HG02981 (cell line): ENCODE data around the gene SHANK1.
"Not testable (repeated sequence)": the region's sequence is repeated elsewhere in the genome, so short reads cannot be mapped to it uniquely, and the experiment has no call there.

Source experiments
- ATAC-seq: cut with Tn5 transposase; IDR thresholded peaks from one replicate; pipeline ENCODE4 v1.9.1; 2021; ENCODE audit warnings: mild to moderate bottlenecking, moderate library complexity; ENCODE audit not compliant: unreplicated experiment

The SHANK1 gene

DNA sequence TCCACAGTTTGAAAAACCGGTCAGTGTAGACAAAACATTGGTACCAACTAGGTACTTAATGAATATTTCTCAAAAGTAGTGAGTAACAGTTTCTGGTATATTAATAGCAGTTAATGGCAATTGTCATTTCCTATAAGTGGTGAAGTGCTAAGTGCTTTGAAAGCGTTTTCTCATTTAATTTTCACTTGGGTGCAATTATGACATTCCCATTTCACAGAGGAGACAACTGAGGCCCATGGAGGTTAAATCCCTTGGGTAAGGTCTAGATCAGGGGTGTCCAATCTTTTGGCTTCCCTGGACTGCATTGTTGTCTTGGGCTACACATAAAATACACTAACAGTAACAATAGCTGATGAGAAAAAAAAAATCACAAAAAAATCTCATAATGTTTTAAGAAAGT lies 79.2 kb downstream of the SHANK1 start:
- no peak for ATAC-seq

DNA sequence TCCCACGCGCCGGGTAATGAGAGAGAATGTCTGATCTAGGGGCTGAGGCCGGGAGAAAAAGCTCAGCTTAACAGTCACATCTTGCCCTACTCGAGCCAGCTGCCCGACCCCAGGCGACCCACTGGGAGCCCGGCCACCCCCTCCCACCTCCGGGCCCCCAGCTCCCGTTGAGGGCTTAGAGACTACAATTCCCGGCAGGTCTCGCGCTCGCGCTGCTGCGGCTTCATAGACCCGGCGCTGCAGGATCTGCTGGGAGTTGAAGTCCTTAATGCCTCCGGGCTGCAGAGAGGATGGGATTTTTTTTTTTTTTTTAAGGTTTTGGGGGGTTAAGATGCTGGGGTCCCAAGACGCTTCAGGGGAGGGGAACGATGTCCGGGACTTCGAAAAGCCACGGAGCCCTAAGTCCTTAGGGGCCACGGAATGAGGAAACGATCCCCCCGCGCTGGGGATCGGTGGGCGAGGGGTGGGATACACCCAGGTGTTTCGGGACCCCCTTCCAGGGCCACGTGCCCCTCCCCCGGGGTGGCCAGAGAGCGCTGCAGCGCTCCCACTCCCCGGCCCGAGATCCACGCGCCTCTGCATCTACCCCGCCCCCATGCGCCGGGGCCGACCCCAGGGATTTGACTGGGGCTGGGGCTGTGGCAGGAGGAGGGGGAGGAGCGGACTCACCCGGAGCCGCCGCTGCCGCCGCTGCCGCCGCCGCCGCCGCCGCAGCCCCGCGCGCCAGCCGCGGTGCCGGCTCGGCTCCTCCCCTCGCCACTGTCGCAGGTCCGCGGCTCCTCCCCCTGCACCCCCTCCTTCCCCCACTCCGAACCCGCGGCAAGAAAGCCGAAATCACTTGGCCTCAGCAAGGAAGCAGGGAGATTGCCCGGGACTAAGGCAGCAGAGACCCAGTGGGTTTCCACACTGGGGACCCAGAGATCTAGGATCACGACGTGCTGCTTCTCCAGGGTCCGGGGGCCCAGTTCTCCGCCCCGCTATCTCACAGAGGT lies 80.2 kb downstream of the SHANK1 start, which contains the start of gene SYT3:
Gene SYT3 (minus strand): TSS at position 761 of the 992 bp plus-strand sequence. CDS start 2,470 bp downstream, outside the sequence.
- no peak for ATAC-seq

DNA sequence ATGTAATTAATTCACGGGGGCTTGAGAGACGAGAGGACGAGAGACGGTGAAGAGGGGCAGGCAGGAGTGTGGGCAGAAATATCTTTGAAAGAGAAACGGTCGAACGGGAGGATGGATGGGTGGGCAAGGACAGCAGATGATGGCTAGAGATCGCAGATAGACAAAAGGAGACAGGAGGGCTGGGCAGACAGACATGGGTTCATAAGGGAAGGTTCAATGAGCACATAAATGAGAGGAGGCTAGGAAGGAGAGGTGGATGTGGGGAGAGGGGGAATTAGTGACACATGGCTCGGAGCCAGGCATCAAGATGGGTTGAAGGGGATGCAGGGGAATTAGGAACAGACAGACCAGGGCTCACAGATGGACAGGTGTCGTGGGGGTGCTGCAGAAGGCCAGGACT lies 81.0 kb downstream of the SHANK1 start:
- ATAC-seq = no peak

DNA sequence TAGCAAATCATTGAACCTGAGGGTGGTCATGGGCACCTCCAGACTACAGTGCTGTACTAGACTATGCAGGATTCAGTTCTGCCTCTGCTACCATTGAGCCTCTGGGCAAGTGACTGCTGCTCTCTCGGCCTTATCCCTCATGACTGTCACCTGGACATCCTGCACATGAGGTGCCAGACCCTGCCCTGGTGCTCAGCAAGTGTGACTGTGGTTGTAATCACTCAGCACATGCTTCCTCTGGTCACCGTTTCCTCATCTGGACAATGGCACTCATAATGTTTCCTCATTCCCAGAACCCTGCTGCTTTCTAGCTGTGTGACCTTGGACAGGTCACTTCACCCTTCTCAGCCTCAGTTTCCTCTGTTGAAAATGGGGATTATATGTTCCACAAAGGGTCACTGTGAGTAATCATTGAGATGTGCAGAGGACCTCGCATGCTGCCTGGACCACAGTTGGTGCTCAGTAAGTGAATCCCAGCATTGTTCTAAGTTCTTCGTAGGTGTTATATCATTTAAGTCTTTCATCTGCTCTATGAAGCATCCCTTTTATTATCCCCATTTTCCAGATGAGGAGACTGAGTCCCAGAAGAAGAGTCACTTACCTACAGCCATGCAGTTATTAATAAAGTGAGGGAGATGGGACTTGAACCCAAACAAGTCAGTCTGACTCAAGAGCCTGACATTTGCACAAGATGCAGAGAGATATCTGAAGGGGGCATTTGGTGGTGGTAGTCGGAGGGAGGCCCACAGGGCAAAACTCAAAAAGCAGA lies 83.1 kb downstream of the SHANK1 start:
- ATAC-seq = no peak

DNA sequence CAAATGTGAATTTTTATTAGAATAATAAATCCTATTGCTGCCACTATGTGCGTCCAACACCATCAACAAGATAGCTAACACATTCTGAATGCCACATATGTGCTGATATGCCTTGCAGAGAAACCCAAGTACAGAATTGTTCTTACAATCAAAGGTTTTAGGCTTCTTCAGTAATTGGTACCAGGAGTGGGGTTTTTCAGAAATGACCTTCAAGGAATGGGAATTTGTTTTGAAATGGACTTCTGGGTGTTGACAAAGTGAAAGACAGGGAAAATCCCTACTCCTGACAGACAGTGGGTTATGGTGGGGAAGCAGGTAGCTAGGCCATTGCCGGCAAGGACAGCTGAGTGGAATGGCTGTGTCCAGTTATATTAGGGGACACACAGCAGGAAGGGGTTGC lies 85.6 kb downstream of the SHANK1 start:
- no peak for ATAC-seq

DNA sequence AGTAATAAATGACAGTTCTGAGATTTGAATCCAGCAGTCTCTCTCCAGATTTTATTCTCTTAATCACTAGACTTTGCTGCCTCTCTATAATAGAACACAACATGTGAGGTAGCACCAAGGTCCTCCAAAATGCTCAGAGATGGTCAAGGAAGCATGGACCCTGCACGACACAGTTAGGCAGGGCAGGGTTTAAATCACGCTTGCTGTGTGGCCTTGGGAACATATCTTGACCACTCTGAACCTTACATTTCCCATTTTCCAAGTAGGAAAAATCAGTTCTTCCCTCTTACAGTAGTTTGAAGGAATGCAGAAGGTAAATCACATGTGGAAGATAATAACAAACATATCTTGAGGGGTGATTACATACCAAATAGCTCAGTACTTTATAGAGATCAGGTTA lies 86.2 kb downstream of the SHANK1 start:
- no peak for ATAC-seq

DNA sequence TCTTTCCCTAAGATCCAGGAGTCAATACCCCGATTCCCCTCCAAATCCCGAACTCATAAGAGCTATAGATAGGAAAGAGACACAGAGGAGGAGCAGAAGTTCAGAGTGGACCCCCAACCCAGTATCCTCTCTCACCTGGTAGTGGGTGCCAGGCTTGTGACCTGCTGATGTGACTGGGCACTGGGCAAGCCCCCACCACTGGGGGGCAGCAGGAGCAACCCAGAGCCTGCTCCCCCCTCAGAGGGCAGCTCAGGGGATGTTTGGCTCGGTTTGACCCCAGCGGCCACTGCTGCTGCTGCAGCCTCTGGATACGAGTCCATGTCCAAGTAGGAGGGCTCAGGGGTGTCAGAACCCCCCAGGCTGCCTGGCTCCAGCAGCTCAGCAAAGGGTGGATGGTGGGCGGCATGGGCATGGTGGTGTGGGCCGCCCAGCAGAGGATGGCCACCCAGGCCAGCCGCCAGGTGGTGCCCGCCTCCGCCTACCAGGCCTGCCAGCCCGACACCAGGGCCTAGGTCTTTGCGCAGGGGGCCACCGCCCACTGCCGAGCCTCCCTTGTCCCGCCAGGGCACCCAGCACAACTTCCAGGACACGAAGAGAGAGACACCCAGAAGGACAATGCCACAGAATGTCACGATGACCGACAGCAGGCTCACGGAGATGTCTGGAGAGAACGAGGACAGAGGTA lies 87.3 kb downstream of the SHANK1 start:
- no peak for ATAC-seq

DNA sequence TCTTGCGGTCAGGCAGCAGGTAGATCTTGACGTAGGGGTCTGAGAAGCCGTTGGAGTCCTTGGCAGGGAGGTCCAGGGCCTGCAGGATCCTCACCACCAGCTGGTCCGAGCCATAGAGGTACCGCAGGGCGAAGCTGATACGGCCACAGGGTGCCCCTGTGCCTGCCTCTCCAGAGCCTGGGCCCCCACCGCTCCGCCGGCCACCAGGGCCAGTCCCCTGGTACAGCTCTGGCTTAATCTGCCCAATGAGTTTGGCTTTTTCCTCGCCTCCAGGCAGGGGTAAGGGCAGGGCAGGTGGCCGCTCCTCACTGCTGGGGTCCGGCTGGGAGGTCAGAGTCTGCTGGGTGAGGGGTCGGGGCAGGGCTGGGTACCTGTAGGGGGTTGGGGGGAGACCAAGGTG lies 89.8 kb downstream of the SHANK1 start:
- ATAC-seq = no peak

DNA sequence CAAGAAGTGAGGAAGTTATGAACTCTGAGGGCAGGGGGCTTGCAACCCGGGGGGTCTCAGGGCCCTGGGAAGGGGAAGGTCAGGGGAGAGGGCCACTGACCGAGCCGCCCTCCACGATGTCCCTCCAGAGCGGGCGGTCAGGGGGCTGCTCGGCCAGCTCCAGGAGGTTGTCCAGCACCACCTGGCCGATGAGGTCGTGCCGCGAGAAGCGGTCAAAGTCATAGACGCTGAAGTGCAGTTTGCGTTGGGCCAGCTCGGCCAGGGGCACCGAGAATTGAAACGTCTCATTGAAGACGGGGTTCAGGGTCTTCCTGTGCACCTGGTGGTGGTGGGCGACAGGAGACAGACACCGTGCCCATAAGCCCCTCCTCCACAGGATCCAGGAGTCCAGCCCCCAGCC lies 90.4 kb downstream of the SHANK1 start:
- no peak for ATAC-seq

DNA sequence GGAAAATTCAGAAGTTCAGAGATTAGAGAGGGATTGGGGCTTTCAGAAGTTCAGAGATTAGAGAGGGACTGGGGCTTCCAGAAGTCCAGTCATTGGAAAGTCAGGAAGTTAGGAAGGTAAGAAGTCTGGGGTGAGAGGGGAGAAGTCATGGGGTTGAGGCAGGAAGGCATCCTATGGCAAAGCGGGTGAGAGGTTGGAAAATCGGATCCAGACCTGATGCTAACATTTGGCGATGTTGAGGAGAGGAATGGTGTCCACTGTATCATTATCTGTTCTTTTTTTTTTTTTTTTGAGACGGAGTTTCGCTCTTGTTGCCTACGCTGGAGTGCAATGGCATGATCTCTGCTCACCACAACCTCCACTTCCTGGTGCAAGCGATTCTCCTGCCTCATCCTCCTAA lies 91.1 kb downstream of the SHANK1 start:
- ATAC-seq = no peak

DNA sequence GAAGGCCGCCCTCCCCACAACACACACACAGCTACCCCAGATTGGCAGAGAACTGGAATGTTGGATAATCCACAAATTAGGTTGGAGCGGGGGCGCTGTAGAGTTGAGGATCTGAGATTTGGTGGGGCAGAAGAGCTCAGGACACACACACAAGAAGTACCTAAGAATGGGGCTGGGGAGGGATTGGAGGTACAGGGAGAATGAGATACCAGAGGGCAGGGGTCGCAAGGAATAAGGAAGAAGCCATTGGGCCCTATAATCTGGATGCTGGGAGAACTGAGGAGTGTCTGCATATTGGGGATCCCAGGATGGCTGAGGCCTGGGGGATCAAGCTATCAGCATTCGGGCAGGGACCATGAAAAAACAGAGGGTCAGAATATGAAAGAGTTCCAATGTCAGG lies 91.5 kb downstream of the SHANK1 start:
- no peak for ATAC-seq

DNA sequence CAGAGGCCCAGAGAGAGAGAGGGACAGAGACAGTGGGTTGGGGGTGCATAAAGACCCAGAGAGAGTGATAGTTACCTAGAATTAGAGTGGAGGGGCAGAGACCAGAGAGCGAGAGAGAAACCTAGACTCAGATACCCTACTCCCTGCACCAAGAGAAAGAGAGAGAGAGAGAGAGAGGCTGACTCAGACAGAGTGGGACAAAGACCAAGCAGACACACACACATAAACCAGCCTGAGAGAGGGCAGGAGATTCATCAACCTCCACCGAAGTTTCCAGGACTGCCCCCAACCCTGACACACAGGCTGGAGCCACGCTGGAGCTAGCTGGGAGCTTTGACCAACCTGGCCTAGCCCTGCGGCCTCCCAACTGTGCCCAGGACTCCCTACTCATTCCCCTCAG lies 92.8 kb downstream of the SHANK1 start:
- no peak for ATAC-seq

DNA sequence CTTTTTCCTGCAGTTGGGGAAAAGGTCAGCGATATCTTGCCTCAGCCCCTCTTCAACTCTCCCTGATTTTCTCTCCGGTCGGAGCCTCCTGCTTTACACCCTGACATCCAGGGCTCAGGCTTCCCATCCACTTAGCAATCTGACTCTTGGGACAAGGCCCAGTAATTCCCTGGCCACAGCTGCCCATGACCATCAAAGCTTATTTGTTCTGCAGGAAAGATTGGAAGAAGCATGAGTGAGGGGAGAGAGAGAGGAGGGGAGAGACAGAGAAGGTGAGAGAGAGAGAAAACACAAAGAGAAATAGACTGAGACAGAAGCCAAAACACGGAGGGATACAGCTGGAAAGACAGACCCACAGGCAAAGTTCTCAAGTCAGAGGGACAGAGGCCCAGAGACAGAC lies 93.6 kb downstream of the SHANK1 start:
- no peak for ATAC-seq

DNA sequence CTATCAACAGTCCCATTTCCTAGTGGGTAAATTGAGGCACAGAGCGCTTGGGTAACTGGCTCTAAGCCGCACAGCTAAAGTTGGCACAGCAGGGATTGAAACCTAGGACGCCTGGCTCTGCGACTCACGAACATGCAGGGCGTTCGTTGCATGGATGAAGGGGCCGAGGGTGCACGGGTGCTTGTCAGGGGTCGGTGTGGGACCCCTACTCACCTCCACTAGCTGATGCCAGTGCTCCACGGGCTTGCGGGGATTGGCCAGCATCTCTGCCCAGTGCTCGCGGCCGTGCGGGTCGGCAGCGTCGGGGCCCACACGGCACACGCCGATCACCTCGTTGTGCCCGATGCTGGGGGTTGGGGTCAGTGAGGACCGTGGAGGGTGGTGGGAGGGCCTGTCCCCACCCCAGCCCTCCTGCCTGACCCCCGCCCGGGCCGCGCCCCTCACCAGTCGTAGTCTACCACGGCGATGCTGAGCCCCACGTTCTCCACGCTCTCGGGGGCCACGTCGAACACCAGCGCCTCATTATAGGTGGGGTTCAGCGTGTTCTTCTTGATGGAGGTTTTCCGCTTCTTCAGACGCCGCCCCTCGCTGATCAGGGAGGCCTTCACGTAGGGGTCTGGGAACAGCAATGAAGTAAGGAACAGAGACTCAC lies 94.5 kb downstream of the SHANK1 start:
- no peak for ATAC-seq

DNA sequence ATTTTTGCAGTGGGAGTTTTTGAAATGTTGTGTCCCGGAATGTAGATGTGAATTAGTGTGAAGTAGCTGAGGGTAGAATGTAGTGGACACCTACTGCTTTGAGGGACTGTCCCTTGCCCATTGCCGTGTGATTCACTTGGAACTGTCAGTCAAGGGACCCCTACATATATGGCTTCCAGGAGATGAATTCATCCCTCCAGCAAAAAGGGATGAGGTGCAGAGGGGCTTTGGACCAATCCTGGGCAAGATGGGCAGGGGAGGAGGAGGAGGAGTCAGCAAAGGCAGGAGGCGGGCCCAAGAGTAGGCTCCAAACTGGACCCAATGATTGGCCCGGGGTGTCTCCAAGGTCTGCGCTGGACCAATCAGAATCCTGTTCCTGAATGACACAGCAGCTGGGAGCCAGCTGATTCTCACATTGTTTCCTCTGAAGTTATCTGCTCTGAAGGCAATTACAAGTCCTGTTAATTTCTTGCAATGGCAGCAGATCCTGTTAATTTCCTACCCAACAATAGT lies 99.2 kb downstream of the SHANK1 start:
- ATAC-seq = not testable (repeated sequence)

DNA sequence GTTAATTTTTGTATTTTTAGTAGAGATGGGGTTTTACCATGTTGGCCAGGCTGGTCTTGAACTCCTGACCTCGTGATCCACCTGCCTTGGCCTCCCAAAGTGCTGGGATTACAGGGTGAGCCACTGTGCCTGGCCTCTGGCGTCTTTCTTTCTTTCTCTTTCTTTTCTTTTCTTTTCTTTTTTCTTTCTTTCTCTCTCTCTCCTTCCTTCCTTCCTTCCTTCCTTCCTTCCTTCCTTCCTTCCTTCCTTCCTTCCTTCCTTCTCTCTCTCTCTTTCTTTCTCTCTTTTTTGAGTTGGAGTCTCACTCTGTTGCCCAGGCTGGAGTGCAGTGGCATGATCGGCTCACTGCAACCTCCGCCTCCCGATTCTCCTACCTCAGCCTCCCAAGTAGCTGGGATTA lies 100.4 kb downstream of the SHANK1 start:
- ATAC-seq = not testable (repeated sequence)

DNA sequence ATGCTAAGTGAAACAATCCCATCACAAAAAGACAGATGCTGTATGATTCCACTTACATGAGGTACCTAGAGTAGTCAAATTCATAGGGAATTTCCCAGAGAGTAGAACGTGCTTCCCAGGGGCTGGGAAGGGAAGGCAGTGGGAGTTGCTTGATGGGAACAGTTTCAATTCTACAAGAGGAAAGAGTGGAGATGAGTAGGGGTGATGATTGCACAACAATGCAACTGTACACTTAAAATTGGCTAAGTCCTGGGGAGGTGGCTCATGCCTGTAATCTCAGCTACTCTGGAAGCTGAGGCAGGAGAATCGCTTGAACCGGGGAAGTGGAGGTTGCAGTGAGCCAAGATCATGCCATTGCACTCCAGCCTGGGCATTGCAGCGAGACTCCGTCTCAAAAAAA lies 101.2 kb downstream of the SHANK1 start:
- not testable (repeated sequence) for ATAC-seq

DNA sequence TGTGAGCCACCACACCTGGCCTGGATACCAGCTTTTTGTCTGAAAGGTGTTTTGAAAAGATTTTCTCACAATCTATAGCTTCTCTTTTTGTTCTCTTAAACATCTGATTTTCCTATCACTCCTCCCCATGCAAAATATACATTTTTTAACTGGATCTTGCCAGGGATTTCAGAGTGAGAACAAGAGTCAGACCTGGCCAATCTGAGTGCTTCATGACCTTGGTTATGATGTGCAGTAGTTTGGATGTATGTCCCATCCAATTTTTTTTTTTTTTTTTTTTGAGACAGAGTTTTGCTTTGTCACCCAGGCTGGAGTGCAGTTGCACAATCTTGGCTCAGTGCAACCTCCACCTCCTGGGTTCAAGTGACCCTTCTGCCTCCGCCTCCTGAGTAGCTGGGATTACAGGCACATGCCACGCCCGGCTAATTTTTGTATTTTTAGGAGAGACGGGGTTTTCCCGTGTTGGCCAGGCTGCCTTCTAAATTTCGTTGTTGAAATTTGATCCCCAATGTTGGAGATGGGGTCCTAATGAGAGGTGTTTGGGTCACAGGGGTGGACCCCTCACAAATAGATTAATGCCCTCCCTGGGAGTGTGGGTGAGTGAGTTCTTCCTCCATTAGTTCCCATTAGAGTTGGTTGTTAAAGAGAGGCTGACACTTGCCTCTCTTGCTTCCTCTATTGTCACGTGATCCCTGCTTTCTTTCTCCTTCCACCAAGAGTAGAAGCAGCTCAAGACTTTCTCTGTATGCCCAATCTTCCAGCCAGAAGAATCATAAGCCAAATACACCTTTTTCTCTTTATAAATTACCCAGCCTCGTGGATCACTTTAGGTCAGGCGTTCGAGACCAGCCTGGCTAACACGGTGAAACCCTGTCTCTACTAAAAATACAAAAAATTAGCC lies 106.8 kb downstream of the SHANK1 start:
- not testable (repeated sequence) for ATAC-seq
